Mucosa of gallbladder (tissue), 1 donor: ENCODE results near the gene GCHFR. TPM values are rescaled to one million over a fixed set of nuclear protein-coding genes. Genes with fewer than 3 reads are reported as not detected.

ENCODE experiments used
- DNase-seq: peaks from one replicate; pipeline ENCODE4 v3.0.0-alpha.2; 2020; ENCODE audit warnings: low spot score
- total RNA-seq: library from RNA; stranded (reverse); gene quantifications from one replicate; pipeline ENCODE4 v1.2.1, GENCODE V29; 2021
- donor health status: DM: no; HTN: no; CAD: no.

Gene GCHFR
- total RNA-seq, 1 donor from 2014 or later = 33.1 TPM

- no peak for DNase-seq
These were observed 45.1 kb downstream of the GCHFR start for GRCh38 chr15:40808861-40809450.

DNA sequence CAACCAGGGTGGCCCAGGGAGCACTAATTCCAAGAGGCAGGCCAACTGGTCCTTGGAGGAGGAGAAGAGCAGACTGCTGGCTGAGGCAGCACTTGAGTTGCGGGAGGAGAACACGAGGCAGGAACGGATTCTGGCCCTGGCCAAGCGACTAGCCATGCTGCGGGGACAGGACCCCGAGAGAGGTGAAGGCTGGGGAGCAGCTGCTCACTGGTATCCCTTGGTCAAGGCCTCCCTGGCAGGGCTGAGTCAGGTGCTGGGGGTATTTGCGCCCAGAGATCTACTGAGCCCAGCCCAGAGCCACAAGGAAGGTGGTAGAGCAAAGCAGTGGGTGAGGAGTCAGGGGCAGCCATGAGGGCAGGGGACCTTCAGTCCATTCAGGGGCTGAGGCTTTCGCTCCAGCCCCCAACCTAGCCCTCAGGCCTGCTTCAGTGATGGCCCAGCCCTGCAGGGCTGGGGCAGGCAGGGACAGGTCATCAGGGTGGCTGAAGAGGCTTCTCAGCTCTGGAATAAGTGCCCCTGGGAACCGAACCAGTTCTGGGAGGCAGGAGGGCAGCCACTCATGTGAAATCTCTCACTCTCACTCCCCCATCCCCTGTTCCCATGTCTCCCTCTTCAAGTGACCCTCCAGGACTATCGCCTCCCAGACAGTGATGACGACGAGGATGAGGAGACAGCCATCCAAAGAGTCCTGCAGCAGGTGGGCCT, 49.0 kb downstream of the GCHFR start:
- no peak for DNase-seq

- no peak for DNase-seq
These were observed 51.3 kb downstream of the GCHFR start for GRCh38 chr15:40815042-40815698.

Other genes with a start within 250 kb of the GCHFR start
- 33.0 TPM for gene CCDC32, start 199.0 kb upstream of the GCHFR start, total RNA-seq
- 8.1 TPM for gene RPUSD2, start 194.8 kb upstream of the GCHFR start, total RNA-seq
- 2.3 TPM for gene KNL1, start 169.8 kb upstream of the GCHFR start, total RNA-seq
- 1.3 TPM for gene RAD51, start 68.9 kb upstream of the GCHFR start, total RNA-seq
- 41.1 TPM for gene RMDN3, start 8.8 kb upstream of the GCHFR start, total RNA-seq
- gene C15orf62, start 5.9 kb downstream of the GCHFR start, total RNA-seq = 1.4 TPM
- gene ZFYVE19, start 43.0 kb downstream of the GCHFR start, total RNA-seq = 45.5 TPM
- 41.2 TPM for gene DNAJC17, start 43.4 kb downstream of the GCHFR start, total RNA-seq
- 23.4 TPM for gene PPP1R14D, start 64.6 kb downstream of the GCHFR start, total RNA-seq
- 232 TPM for gene SPINT1, start 80.0 kb downstream of the GCHFR start, total RNA-seq
- 0.63 TPM for gene RHOV, start 110.2 kb downstream of the GCHFR start, total RNA-seq
- gene VPS18, start 130.4 kb downstream of the GCHFR start, total RNA-seq = 42.2 TPM
- gene DLL4, start 165.3 kb downstream of the GCHFR start, total RNA-seq = 7.2 TPM
- gene CHAC1, start 189.4 kb downstream of the GCHFR start, total RNA-seq = 2.8 TPM